Ishikawa (cell line): Measurements from ENCODE around the gene DAAM1.

Experiments used
- CEBPB ChIP-seq: IDR thresholded peaks from 2 replicates; pipeline ENCODE4 v1.6.1; 2012
- EP300 ChIP-seq: IDR thresholded peaks from 2 replicates; pipeline ENCODE4 v1.6.1; 2012; ENCODE audit warnings: borderline replicate concordance
- FOXM1 ChIP-seq: IDR thresholded peaks from 2 replicates; pipeline ENCODE4 v1.6.1; 2012; ENCODE audit warnings: low read depth, borderline replicate concordance
- MAX ChIP-seq: IDR thresholded peaks from 2 replicates; pipeline ENCODE4 v1.6.1; 2012
- REST ChIP-seq: IDR thresholded peaks from 2 replicates; pipeline ENCODE4 v1.6.1; 2012; ENCODE audit warnings: low read depth, mild to moderate bottlenecking
- TAF1 ChIP-seq: IDR thresholded peaks from 2 replicates; pipeline ENCODE4 v1.6.1; 2012; ENCODE audit warnings: low read depth, mild to moderate bottlenecking

GRCh38 chr14:59284059-59284458, 95.6 kb downstream of the DAAM1 start:
- TF ChIP-seq TAF1 (no peak), FOXM1 (no peak), CEBPB (no peak), MAX (no peak), REST (no peak), EP300 (no peak)
